Calu3 (cell line): ENCODE measurements around the gene ZNF142. TPM values are rescaled to one million over a fixed set of nuclear protein-coding genes. Genes with fewer than 3 reads are reported as not detected.

Experiments used
- BruUV-seq: library from RNA; stranded (reverse); fragments of 400-500 nt; replicated peaks from 2 replicates; lab custom pipeline; 2021; lab: Mats Ljungman, UMichigan
- CTCF ChIA-PET: fragments of 300-600 bp; sonication (Branson Sonifier 250); formaldehyde crosslinking; loops from one replicate; lab custom pipeline; 2022; ENCODE audit warnings: antibody characterized with exemption; lab: Charles Lee
- DNase-seq: peaks from one replicate; pipeline ENCODE4 v3.0.0; 2022
- H3K27ac Mint-ChIP-seq: one replicate; pipeline ENCODE4 v1.8.0; 2022; ENCODE audit warnings: mixed read lengths; ENCODE audit not compliant: unreplicated experiment
- H3K27me3 Mint-ChIP-seq: one replicate; pipeline ENCODE4 v1.8.0; 2022; ENCODE audit warnings: mixed read lengths; ENCODE audit not compliant: unreplicated experiment
- H3K36me3 Mint-ChIP-seq: one replicate; pipeline ENCODE4 v1.8.0; 2022; ENCODE audit warnings: mild to moderate bottlenecking, moderate library complexity, mixed read lengths; ENCODE audit not compliant: insufficient read depth, unreplicated experiment
- H3K4me1 Mint-ChIP-seq: one replicate; pipeline ENCODE4 v1.8.0; 2022; ENCODE audit warnings: mild to moderate bottlenecking, low read depth, mixed read lengths; ENCODE audit not compliant: unreplicated experiment
- H3K4me3 Mint-ChIP-seq: one replicate; pipeline ENCODE4 v1.8.0; 2022; ENCODE audit warnings: mild to moderate bottlenecking, low read depth, moderate library complexity, mixed read lengths; ENCODE audit not compliant: unreplicated experiment
- H3K9me3 Mint-ChIP-seq: one replicate; pipeline ENCODE4 v1.8.0; 2022; ENCODE audit warnings: low read depth, mixed read lengths; ENCODE audit not compliant: unreplicated experiment
- CTCF ChIP-seq: fragments of 200-600 bp; IDR thresholded peaks from one replicate; pipeline ENCODE4 v1.8.0; 2022; ENCODE audit warnings: antibody characterized with exemption; ENCODE audit not compliant: unreplicated experiment
- intact Hi-C: fragments of 100-400 bp; cut with micrococcal nuclease; formaldehyde crosslinking; loops from one replicate; pipeline ENCODE4 v1.10.0; 2022; ENCODE audit not compliant: unreplicated experiment
- total RNA-seq: library from RNA; stranded (reverse); gene quantifications from 2 replicates; pipeline ENCODE4 v1.2.3, GENCODE V29; 2022

The ZNF142 gene
- total RNA-seq, 1 experiment from 2014 or later: 43.3 TPM

- BruUV-seq: TSS peak; percentile 80
- no peaks in the 10 kb centered on the region for H3K27me3 Mint-ChIP-seq
- CTCF ChIA-PET: interaction anchor here (0.6 to 2.0 kb wide), 6 partner anchors 11 to 190 kb away, joined by 3 to 27 read pairs (median 7); no protein-coding TSS in a partner anchor
- intact Hi-C loops: no loop called here
- no peaks in the 10 kb centered on the region for H3K9me3 Mint-ChIP-seq
- peak overlapping the region; percentile 87 for H3K27ac Mint-ChIP-seq
- TF ChIP-seq CTCF: no peak
- DNase-seq: no peak
- peak overlapping the region; percentile 99 for H3K4me3 Mint-ChIP-seq
- peaks cover 68% of the 10 kb centered on the region for H3K36me3 Mint-ChIP-seq
- peaks cover 22% of the 10 kb centered on the region for H3K4me1 Mint-ChIP-seq
These were observed 550 bp upstream of the ZNF142 start for GRCh38 chr2:218659988-218660358.

GRCh38 chr2:218658671-218659257 is 659 bp downstream of the ZNF142 start:
- H3K4me3 Mint-ChIP-seq: peak overlapping the region; percentile 99
- peak; percentile 78 for DNase-seq
- H3K4me1 Mint-ChIP-seq: peaks cover 22% of the 10 kb centered on the region
- H3K36me3 Mint-ChIP-seq: peaks cover 68% of the 10 kb centered on the region
- TF ChIP-seq CTCF: peak; percentile 64
- H3K9me3 Mint-ChIP-seq: no peaks in the 10 kb centered on the region
- no peaks in the 10 kb centered on the region for H3K27me3 Mint-ChIP-seq
- BruUV-seq: TSS peak; percentile 56
- H3K27ac Mint-ChIP-seq: peak overlapping the region; percentile 87
- intact Hi-C loops: loop anchor here (1.0 kb wide), 2 partner anchors 29 to 189 kb away; no protein-coding TSS in a partner anchor
- CTCF ChIA-PET: interaction anchor here (1.0 to 2.0 kb wide), 7 partner anchors 10 to 191 kb away, joined by 3 to 27 read pairs (median 5); partner anchors contain the start of genes RNF25, STK36 and TTLL4

GRCh38 chr2:218655751-218656150 is 3.7 kb downstream of the ZNF142 start:
- no peak for TF ChIP-seq CTCF
- Mint-ChIP-seq H3K4me3 (no peak overlapping the region), H3K27me3 (no peaks in the 10 kb centered on the region), H3K9me3 (no peaks in the 10 kb centered on the region), H3K4me1 (peaks cover 22% of the 10 kb centered on the region), H3K27ac (no peak overlapping the region), H3K36me3 (peaks cover 71% of the 10 kb centered on the region)
- BruUV-seq: no TSS peak
- intact Hi-C loops: no loop called here
- CTCF ChIA-PET: no interaction called here
- no peak for DNase-seq

GRCh38 chr2:218648787-218649100 is 10.7 kb downstream of the ZNF142 start:
- no peaks in the 10 kb centered on the region for H3K9me3 Mint-ChIP-seq
- CTCF ChIA-PET: interaction anchor here (1.8 kb wide), 1 partner anchor 10 kb away, joined by 5 read pairs; the partner anchor contains the start of genes BCS1L and ZNF142
- H3K27me3 Mint-ChIP-seq: no peaks in the 10 kb centered on the region
- intact Hi-C loops: loop anchor here (2.0 to 10.0 kb wide), 2 partner anchors 64 to 242 kb away; no protein-coding TSS in a partner anchor
- no peak for DNase-seq
- no peaks in the 10 kb centered on the region for H3K4me1 Mint-ChIP-seq
- H3K4me3 Mint-ChIP-seq: no peak overlapping the region
- no peak for TF ChIP-seq CTCF
- BruUV-seq: no TSS peak
- peaks cover 56% of the 10 kb centered on the region for H3K36me3 Mint-ChIP-seq
- H3K27ac Mint-ChIP-seq: no peak overlapping the region
